A172 (cell line): ENCODE measurements around the gene PDLIM7. TPM values are rescaled to one million over a fixed set of nuclear protein-coding genes. Genes with fewer than 3 reads are reported as not detected.

Source experiments
- DNase-seq: peaks from one replicate; pipeline ENCODE4 v3.0.0-alpha.2; 2015; ENCODE audit warnings: low spot score
- total RNA-seq: library from RNA; depleted of rRNA; stranded (reverse); fragments of >200 nt; shearing (Covaris generic); gene quantifications from 2 replicates; pipeline ENCODE4 v1.2.3, GENCODE V29; 2014

The PDLIM7 gene
- total RNA-seq, 1 experiment from 2014 or later, result 189 TPM

DNA sequence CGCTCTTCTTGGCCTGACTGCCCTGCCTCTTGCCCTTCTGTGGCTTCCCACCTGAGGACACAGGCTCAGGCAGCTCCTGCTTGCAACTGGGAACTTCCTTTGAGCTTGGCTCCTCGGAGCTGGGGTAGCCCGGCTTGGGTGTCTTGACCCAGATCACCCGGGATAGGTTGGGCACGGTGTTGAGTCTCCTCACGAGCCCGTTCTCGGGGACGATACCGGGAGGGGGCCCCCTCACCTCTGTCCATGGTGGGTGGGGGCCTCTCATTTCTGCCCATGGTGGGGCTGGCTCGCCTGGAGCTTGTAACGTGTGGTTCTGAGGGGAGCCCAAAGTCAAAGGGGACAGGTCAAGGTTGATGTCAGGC lies 27.1 kb upstream of the PDLIM7 start:
- DNase-seq, result no peak

DNA sequence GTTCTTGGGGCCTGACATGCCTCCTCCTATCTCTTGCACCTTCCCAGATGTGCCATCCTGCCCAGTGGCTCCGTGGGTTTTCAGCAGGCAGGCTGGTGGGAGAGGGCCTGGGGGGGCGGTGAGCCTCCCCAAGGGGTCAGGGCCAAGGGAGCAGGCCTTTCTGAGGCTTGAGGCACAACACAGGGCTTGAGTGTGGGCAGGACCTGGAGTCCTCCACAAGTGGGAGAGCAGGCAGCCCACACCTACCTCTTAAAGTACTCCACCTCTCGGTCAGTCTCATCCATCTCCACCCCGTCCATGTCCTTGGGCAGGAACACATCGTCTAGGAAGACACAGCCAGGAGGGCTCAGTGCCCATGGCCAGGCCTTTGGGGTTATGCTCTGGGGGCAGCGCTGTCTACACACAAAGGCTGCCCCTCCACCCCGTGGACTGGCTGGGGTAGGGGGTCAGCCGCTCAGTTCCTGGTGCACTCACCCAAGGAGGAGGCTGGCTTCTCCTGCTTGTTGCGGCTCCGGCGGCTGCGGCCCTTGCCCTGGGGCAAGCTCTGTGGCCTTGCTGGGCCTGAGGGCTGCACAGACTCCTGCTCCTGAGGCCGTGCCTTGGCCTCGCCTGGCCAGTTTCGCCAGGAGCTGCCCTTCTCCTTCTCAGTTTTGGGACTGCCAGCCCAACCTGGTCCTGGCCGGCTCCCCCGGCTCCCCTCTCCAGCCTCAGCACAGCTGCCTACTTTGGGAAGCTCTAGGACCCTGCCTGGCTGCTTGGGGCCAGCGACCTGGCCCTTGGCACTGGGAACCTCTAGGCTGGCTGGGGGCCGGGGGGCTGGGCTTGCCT lies 26.5 kb upstream of the PDLIM7 start:
- DNase-seq, result no peak

DNA sequence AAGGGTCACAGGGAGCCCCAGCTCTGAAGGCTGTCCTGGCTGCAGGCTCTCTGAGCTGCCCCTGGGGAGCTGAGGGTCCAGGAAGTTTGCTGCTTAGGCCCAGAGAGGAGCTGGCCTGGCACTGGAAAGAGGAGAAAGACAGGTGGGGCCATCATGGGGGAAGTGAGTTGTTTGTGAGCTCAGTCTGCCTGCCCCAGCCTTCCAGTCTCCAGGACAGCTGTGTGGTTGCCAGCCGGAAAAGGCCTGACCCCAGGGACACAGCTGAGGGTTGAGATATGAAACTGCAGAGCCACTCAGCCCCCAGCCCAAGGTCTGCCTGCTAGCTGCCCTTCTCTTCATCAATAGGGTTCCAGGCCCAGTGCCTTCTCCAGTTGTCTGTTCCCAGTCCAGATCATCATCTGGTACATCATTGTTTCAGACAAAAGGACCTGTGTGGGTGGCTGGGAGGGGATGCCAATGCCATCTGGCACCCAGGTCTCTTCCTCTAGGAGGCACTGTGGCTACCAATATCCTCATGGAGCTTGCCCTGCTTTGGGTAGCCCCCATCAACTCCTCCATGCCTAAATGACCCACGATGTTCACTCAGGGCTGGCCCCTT lies 23.6 kb upstream of the PDLIM7 start:
- DNase-seq, result no peak

DNA sequence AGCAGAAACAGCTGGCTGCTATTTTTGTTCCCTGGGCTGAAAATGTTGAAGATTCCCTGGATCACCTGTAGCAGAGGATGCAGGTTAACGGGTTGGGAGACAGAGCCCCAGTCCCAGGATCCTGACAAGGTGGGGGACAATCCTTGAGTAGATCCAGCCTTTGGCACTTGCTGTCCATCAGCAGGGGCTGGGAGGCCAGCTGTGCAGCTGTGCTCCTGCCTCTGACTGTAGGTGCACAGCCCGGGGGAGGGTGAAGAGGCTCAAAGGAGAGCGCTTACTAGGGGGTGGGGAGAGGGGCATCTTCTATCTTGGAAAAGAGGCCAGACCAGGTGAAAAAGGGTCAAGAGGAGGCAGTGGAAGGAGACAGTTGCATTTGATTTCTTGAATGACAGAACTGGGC lies 22.9 kb upstream of the PDLIM7 start:
- DNase-seq, result no peak

DNA sequence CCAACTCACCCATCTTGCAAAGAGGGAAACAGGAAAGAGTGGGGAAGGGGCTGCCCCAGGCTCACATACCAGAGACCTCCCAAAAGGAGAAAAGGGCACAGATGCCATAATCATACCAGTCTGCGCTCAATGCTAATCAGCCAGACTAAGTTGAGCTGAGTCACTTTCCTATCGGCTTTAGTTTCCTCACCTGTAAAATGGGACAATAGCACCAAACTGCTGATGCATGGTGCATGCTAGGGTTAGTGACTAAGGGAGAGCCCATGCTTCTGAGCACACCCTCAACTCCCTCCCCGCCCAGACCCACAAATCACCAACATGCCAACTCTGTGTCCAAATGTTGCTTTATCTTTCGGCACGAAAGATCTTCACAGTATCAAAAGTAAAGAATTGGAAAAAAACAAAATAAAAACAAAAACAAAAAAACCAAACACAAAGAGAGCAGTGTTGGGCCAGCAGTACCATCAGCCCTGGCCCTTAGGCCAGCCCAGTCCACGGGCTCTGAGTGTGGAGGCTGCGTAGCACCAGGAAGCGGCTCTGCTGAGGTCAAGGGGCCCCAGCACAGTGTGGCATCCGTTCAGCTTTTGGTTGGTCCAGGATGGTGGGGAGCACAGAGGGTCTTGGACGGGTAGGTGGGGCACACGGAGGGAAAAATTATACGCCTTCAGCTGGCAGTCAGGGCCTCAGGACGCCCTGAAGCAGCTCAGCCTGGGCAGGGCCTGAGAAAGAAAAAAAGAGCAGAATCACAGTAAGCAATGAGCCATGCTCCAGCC lies 22.2 kb upstream of the PDLIM7 start:
- no peak for DNase-seq

DNA sequence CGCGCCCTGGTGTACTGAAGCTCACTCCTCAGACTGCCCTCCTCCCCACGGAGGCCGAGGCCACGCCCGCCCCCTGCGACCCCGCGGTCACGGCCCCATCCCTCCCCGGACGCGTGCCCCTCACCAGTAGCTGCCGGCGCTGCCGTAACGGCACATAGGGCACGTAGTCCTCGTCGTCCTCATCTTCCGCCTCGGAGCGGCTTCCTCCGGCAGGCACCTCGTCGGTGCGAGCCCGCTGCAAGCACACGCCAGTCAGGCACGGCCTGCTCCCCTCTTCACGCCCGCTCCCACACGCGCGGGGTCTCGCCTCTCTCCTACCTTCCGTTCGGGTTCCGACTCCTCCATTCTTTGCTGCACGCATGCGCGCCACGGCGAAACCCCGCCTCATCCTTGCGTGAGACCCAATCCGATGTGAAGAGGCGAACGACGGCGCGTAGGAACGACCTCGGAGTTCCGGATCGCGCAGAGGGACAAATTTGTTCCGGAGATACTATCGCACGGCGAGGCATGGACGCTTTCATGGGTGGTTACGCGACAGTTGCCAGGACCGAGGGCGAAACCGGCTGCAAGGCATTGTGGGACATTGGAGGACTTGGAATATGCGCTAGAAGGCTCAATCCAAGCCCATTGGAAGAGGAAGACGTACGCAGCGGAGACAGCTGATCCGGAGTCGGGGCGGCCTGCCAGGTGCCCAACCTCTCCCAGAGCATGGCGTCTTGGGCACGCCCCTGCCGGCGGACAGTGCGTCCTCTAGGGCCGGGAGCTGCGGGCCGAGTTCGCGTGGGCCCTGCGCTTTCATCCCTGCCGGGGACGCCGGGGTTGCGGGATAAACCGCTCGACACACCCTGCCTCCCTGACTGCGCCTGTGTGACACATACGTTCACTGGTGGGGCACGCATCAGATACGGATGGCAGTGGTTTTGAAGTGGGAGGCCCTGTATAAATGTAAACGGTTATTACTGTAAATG lies 19.5 kb upstream of the PDLIM7 start, which contains the start of gene DDX41:
Gene DDX41, minus strand, starts transcription at position 361 of the 968 bp plus-strand sequence. Its CDS starts 16 bp downstream, at position 345.
- DNase-seq, result peak; percentile 97

DNA sequence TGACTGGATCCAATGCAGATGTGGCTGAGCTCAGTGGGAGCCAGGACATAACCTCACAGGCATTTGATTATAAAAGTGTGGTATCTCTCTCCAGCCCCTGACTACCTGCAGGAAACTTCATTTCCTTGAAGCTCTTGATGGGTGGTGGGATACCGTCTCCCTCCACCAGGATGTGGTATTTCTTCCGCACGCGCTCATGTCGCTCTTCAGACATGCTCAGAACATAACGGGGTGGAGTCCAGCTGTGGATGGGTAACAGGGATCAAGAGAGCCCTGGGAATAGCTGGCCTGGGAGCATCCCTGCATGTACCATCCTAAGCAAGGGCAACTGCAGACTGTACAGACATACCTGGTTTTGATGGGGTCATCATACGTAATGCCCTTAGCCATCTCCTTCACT lies 18.2 kb upstream of the PDLIM7 start:
- no peak for DNase-seq

DNA sequence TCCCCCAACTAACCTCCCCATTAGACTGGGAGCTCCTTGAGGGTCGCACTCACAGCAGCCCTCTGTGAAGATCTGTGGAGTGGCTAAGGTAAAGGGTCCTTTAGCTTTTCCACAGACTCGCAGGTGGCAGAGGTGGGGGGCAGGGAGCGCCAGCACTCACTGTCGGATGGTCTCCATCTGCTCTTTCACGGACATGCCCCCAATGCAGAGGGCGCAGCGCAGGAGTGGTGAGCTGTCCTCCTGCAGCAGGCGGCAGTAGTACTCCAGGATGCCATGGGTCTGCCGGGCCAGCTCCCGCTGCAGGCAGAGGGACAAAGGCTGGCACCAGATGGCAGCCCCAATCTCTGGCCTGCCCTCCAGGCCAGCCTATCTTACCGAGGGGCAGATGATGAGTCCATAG lies 17.1 kb upstream of the PDLIM7 start:
- DNase-seq, result no peak

DNA sequence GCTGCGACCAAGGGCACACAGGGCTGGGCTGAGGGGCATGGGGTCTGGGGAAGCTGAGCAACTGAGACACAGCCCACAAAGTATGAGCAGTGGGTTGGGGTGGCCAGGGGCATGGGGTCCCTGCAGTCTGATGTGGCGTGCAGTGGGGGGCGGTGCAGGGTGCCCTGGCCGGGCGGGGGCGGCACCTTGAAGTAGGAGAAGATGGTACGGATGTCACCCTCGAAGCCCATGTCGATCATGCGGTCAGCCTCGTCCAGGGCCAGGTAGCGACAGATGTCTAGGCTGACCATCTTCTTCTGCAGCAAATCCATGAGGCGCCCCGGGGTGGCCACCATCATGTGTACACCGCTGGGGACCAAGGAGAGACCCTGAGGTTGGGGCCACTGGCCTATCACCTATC lies 16.1 kb upstream of the PDLIM7 start:
- DNase-seq, result no peak

DNA sequence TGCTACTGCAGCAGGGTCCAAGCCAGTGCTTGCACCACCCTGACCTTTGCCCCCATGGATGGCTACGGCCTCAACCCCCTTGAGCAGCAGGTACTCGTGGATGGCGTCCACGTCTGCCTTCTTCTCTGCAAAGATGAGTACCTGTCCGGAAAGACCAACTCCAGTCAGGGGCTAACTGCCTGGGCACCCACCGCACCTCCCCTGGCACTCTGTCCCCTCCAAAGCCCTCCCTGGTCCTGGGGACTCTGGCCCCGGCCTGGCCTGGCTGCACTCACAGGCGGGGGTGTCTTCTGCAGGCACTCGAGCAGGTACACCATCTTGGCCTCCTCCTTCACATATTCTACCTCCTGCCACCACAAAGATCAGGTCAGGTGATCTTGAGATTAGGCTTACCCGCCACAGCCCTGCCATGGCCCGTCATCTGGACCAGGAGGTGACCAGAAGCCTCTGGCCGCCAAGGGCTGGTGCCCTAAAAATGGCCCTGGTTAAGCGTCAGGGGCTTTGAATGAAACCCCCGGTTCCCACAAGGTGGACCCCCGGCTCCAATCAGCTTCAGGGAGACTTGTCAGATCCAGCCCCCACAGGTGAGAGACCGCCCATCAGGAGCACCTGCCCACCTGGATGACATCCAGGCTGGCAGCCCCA lies 15.5 kb upstream of the PDLIM7 start:
- no peak for DNase-seq

DNA sequence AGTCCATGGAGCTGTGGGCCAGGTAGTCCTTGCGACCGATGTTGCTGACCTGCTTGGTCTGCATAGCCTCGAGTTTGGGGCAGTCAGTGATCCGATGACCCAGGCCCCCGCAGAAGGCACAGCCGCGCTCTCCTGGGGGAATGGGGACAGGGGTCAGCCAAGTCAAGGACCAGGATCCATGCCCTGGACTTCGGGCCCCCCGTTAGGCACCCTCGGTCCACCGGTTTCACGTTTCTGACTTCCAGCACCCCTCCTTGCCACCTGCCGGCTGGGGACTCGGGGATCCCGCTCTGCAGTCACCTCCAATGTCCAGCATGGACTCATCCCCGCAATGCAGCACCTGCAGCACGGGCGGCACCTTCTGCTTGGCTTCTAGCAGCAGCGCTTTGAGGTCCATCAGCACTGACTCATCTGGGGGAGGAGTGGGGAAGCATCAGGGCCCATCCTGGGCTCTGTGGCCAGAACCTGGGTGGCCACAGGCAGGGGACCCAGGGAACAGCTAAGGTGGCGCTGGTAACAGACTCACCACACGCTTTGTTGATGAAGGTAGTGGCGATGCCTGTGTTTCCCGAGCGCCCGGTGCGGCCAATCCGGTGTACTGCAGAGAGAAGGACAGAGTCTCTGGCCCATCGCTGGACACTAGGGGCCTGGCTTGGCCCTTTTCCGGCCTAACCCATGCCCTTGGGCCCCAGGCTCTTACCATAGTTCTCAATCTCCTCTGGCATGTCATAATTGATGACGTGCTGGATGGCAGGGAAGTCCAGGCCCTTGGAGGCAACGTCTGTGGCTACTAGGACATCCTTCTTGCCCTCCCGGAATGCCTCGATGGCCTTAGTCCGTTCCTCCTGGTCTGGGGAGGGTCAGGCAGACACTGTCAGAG lies 14.6 kb upstream of the PDLIM7 start:
- DNase-seq, result no peak

DNA sequence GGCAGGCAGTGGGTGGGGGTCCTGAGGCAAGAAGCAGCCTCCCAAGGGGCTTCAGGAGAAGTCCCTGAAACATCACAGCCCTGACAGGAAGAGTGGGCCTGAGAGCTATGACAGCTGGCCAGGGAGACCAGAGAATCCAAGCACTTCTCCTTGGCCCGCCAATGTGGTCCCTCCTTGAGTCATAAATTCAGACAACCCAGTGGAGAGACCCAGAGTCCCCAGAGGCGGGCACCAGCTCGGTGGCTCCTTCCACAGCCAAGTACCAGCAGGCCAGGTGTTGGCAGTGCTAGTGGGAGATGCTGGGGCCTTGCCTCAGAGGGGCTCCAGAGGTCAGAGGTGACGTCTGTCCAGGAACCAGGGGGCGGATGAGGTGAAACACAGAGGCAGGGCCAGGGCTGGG lies 13.8 kb upstream of the PDLIM7 start:
- no peak for DNase-seq

DNA sequence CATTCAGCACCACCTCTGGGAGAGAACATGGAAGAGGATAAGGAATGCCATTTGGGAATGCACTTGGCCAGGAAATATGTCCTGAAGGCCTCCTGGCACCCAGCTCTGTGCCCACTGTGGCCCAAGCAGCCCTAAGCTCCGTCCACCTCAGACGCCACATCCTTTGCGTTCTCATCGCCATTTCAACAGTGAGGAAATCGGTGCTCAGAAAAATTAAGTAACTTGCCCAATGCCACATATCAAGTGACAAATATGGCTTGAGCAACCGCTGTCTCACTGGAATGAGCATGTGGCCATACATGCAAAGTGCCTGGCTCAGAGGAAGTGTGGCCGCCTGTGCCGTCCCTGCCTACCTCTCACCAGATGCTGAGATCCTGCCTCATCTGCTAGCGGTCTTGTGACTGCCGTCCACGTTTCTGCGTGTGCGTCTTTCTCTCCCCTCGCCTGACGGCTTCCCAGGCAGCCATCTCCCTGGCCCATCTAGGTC lies 13.2 kb upstream of the PDLIM7 start:
- DNase-seq, result no peak

DNA sequence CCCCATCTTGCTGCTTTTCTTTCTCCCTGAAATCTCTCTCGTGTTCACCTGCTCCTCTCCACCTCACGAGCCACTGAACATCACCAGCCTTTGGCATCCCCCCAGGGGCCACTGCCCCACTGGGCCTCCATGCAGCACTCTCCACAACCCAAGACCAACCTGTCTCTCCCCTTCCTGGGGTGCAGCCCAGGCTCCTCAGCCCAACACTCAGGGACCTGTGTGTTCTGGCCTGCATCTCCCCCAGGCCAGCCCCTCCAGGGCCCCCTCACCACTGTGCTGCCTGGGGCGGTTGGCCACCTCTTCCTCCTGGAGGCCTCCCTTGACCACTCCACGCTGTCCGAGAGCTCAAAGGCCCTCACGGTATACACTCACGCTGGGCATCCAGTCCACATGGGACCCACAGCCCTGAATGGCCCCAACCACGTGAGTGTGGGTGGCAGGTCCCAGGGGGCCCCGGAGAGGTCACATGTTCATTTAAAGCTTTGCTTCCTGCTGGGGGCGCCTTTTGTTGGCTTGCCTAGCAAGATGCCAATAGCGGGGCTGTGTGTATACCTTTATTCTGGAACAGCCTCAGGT lies 12.7 kb upstream of the PDLIM7 start:
- DNase-seq, result no peak

DNA sequence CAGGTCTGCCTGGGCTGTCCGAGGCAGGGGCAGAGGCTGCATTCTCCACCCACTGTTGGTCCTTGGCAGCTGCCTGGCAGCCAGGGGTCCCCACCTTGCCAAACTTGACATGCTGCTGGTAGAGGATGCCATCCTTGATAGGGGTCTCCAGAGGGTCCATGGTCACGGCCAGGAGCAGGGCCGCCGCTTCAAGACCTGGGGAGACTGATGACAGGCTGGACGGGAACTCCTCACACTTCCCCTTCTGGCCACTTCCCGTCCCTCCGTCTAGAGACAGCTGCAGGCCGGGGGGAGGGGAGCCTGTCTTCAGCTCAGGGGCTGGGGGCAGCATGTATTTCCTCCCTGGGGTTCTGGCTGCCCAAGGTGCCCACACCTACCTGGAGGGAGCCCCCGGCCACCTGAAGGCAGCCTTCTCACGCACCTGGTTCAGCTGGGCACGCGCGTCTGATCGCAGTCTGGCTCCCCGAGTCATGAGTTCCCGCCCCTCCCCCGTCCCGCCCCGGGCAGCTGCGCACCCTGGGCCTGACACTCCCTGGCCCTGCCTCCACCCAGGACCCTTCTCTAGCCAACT lies 12.1 kb upstream of the PDLIM7 start, which contains the start of gene DOK3:
Gene DOK3, minus strand, starts transcription at position 446 of the 571 bp plus-strand sequence. Its CDS starts 286 bp downstream, at position 160.
- DNase-seq, result no peak

DNA sequence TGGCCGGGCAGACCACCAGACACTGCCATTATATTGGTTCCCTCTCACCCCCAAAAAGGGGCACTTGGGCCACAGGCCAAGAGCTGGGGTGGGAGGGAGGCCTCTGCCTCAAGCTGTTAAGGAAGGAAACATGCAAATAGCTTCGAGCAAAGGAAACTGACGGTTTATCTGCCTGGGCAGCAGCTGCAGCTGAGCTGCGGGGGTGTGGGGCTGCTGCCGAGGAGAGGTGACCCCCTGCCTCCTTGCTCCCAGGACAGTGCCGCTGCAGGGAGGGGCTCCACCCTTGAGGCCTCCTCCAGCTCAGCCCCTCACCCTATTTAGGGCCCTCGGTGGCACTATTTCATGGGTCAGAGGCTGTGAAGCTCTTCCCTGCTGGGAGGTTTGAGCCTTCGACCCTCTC lies 11.4 kb upstream of the PDLIM7 start:
- no peak for DNase-seq

DNA sequence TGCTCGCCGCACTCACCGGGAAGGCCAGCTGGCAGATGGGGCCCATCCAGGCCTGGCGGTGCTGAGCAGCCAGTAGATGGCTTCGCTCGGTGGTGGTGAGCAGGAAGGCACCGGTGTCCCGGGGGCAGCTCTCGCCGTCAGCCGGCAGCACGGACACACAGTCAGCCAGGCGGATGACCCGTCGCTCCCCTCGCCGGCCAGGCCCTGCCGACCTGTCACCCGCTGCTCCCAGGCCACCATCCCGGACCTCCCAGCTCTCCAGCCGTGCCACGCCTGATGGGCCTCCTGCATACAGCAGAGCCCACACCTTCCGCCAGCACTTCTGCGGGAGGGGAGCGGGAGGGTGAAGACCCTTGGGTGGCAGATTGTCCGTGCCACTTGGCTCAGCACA lies 10.8 kb upstream of the PDLIM7 start:
- no peak for DNase-seq

DNA sequence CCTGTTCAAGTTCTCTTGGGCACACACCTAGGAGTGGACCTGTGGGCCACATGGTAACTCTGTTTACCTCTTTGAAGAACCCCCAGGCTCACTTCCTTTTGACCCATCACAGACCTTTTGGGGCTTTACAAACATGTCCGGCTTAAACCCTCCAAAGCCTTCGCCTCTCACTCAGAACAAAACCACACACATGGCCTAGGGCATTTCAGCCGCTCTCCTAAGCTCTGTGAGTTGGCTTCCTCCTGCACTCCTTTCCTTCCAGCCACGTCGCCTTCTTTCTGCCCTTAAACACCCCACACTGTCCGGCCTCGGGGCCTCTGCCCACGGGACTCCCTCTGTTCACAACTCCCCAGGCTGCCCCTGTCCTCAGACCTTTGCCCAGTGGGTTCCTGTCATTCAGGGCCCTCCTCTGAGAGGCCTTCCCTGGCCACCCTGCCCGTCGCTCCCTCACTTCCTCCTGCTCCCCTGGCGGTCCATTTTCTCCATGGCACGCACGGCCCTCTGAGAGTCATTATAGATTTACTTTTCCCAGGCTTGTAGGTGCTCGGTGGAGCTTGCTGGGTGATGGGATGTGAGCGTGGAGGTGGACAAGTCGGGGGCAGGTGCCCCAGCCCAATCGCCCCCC lies 10.3 kb upstream of the PDLIM7 start:
- no peak for DNase-seq

DNA sequence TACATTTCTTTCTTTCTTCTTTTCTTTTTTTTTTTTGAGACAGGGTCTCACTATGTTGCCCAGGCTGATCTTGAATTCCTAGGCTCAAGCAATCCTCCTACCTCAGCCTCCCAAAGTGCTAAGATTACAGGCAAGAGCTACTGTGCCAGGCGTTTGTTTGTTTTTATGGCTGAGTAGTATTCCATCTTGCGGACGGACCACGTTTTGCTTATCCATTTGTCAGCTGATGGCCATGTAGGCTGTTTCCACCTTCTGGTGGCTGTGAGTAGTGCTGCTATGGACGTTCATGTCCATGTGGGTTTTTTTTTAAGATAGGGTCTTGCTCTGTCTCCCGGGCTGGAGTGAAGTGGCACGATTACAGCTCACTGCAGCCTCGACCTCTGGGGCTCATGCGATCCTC lies 9.8 kb upstream of the PDLIM7 start:
- DNase-seq, result no peak
